MCF 10A (cell line): ENCODE results near the gene ZBTB7C. TPM values are rescaled to one million over a fixed set of nuclear protein-coding genes. Genes with fewer than 3 reads are reported as not detected.
"Not testable (repeated sequence)": the region's sequence is repeated elsewhere in the genome, so short reads cannot be mapped to it uniquely, and the experiment has no call there.

Source experiments
- BruUV-seq: library from RNA; stranded (reverse); fragments of 400-500 nt; replicated peaks from 2 replicates; lab custom pipeline; 2021; lab: Mats Ljungman, UMichigan
- CTCF ChIA-PET: fragments of 300-600 bp; sonication (Branson Sonifier 250); formaldehyde crosslinking; extraction: SDS; loops from one replicate; lab custom pipeline; 2021; ENCODE audit warnings: antibody characterized with exemption, inconsistent platforms; lab: Yijun Ruan, JAX
- POLR2A ChIA-PET: fragments of 300-600, 350-650 bp; sonication (Branson Sonifier 250); formaldehyde crosslinking; extraction: SDS; loops from one replicate; lab custom pipeline; 2020; ENCODE audit warnings: antibody characterized with exemption, inconsistent platforms; lab: Yijun Ruan, JAX
- DNase-seq: peaks from one replicate; pipeline ENCODE4 v3.0.0-alpha.2; 2018; ENCODE audit not compliant: unreplicated experiment
- H3K27ac Mint-ChIP-seq: one replicate; pipeline ENCODE4 v1.8.0; 2022; ENCODE audit warnings: mild to moderate bottlenecking, low read depth, mixed read lengths; ENCODE audit not compliant: unreplicated experiment
- H3K27me3 Mint-ChIP-seq: one replicate; pipeline ENCODE4 v1.8.0; 2022; ENCODE audit warnings: mixed read lengths; ENCODE audit not compliant: insufficient read depth, unreplicated experiment
- H3K36me3 Mint-ChIP-seq: one replicate; pipeline ENCODE4 v1.8.0; 2022; ENCODE audit warnings: mild to moderate bottlenecking, moderate library complexity, mixed read lengths; ENCODE audit not compliant: insufficient read depth, unreplicated experiment
- H3K4me1 Mint-ChIP-seq: one replicate; pipeline ENCODE4 v1.8.0; 2022; ENCODE audit warnings: mixed read lengths; ENCODE audit not compliant: insufficient read depth, unreplicated experiment
- H3K4me3 Mint-ChIP-seq: one replicate; pipeline ENCODE4 v1.8.0; 2022; ENCODE audit warnings: mild to moderate bottlenecking, moderate library complexity, mixed read lengths; ENCODE audit not compliant: unreplicated experiment
- H3K9me3 Mint-ChIP-seq: one replicate; pipeline ENCODE4 v1.8.0; 2022; ENCODE audit warnings: mixed read lengths; ENCODE audit not compliant: unreplicated experiment
- intact Hi-C: fragments of 100-400 bp; cut with micrococcal nuclease; formaldehyde crosslinking; loops from 2 replicates; pipeline ENCODE4 v1.14.1; 2022
- total RNA-seq: library from RNA; stranded (reverse); gene quantifications from 2 replicates; pipeline ENCODE4 v1.2.3, GENCODE V29; 2022
- TF ChIP-seq, protein P1 (sequence below): fragments of 200-600 bp; IDR thresholded peaks from one replicate; pipeline ENCODE4 v1.8.0; 2022; ENCODE audit warnings: antibody characterized with exemption, mild to moderate bottlenecking; ENCODE audit not compliant: unreplicated experiment

Gene ZBTB7C
- total RNA-seq, 1 experiment from 2014 or later = 0.42 TPM

DNA sequence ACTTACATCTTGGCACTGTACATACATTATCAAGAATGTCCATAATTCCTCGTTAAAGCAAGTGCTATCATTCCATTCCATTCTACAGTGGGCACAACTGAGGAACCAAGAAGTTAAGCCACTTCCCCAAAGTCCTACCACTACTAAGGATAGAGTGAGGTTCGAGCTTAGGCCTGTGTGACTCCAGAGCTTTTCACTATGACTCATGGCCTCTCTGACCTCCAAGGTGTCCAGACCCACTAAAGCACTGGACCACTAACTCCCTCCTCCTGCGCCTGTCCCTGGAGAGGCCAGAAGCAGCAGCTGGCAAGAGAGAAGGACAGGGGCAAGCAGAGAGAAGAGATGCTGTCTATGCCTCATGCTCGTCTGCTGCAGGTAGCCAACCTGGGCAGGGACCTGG, 117.0 kb downstream of the ZBTB7C start:
- no peak overlapping the region for H3K27ac Mint-ChIP-seq
- no peak for DNase-seq
- peaks cover 5% of the 10 kb centered on the region for H3K36me3 Mint-ChIP-seq
- CTCF ChIA-PET = interaction anchor here (0.6 to 1.3 kb wide), 5 partner anchors 9 to 171 kb away, joined by 3 to 5 read pairs (median 4); no protein-coding TSS in a partner anchor
- POLR2A ChIA-PET = interaction anchor here (1.0 kb wide), 1 partner anchor 107 kb away, joined by 3 read pairs; no protein-coding TSS in a partner anchor
- TF ChIP-seq, protein P1, sequence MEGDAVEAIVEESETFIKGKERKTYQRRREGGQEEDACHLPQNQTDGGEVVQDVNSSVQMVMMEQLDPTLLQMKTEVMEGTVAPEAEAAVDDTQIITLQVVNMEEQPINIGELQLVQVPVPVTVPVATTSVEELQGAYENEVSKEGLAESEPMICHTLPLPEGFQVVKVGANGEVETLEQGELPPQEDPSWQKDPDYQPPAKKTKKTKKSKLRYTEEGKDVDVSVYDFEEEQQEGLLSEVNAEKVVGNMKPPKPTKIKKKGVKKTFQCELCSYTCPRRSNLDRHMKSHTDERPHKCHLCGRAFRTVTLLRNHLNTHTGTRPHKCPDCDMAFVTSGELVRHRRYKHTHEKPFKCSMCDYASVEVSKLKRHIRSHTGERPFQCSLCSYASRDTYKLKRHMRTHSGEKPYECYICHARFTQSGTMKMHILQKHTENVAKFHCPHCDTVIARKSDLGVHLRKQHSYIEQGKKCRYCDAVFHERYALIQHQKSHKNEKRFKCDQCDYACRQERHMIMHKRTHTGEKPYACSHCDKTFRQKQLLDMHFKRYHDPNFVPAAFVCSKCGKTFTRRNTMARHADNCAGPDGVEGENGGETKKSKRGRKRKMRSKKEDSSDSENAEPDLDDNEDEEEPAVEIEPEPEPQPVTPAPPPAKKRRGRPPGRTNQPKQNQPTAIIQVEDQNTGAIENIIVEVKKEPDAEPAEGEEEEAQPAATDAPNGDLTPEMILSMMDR = no peak
- H3K4me3 Mint-ChIP-seq = no peak overlapping the region
- intact Hi-C loops = no loop called here
- no peaks in the 10 kb centered on the region for H3K27me3 Mint-ChIP-seq
- H3K4me1 Mint-ChIP-seq = peaks cover 6% of the 10 kb centered on the region
- no TSS peak for BruUV-seq
- H3K9me3 Mint-ChIP-seq = no peaks in the 10 kb centered on the region

DNA sequence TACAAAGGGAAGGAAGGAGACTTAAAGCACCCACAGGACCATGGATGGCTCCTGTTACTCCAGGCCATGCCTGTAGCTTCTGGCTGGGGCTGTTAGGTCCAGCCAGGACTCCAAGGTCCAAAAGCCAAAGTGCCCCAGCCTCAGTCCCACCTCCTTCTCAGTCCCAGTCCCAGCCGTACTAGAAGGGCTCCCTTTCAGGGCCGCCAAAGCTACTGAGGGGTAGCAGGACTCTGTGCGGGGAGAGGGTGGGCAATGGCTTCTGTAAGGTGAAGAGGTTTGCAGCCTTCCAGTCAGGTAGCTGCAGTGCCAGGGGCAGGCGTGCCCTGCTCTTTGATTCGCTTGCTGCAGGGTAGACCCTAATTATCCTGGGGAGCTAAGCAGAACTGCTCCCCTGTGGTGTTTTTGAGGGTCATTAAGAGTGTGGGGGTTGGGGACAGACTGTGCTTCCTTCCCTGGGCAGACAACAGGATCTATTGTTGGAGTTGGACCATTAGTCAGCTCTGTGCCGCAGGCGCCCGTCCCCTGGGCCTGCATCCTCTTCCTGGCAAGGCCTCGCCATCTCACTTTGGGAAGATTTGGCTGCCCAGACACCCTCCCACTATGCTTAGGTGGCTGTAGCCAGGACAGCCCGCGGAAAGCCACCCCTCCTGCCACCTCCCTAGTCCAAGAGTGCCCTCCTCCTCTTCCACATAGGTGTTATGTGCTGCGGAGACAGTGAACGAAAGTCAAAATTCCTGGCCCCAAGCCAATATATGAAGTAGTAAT, 118.8 kb downstream of the ZBTB7C start:
- intact Hi-C loops = no loop called here
- Mint-ChIP-seq H3K9me3 (no peaks in the 10 kb centered on the region), H3K4me1 (peaks cover 6% of the 10 kb centered on the region), H3K27ac (no peak overlapping the region), H3K36me3 (peaks cover 5% of the 10 kb centered on the region), H3K27me3 (no peaks in the 10 kb centered on the region), H3K4me3 (no peak overlapping the region)
- POLR2A ChIA-PET = no interaction called here
- TF ChIP-seq, protein P1 = no peak
- no TSS peak for BruUV-seq
- no peak for DNase-seq
- CTCF ChIA-PET = interaction anchor here (0.6 kb wide), 3 partner anchors 9 to 1203 kb away, joined by 3 to 4 read pairs (median 3); no protein-coding TSS in a partner anchor

DNA sequence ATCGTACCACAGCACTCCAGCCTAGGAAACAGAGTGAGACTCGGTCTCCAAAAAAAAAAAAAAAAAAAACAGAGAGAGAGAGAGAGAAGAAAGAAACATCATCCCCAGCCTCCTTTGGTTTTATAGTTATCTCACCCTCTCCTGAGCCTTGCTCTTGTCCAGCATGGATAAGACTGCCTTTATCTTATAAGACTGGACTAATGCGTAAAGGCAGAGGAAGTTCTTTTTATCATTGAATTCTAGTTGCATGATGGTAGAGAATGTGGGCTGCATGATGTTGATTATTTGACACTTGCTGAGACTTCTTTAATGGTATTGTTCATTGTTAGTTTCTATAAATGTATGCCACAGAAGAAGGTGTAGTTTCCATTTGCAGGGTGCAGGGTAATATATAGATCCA, 124.4 kb downstream of the ZBTB7C start:
- no peak overlapping the region for H3K27ac Mint-ChIP-seq
- CTCF ChIA-PET = no interaction called here
- POLR2A ChIA-PET = no interaction called here
- no peak overlapping the region for H3K4me3 Mint-ChIP-seq
- H3K36me3 Mint-ChIP-seq = peaks cover 5% of the 10 kb centered on the region
- no peaks in the 10 kb centered on the region for H3K4me1 Mint-ChIP-seq
- intact Hi-C loops = no loop called here
- H3K27me3 Mint-ChIP-seq = no peaks in the 10 kb centered on the region
- DNase-seq = no peak
- TF ChIP-seq, protein P1 = no peak
- no TSS peak for BruUV-seq
- H3K9me3 Mint-ChIP-seq = no peaks in the 10 kb centered on the region

GRCh38 chr18:48284011-48284410, 125.2 kb downstream of the ZBTB7C start:
- BruUV-seq, H3K27ac Mint-ChIP-seq, H3K4me1 Mint-ChIP-seq, CTCF ChIA-PET, H3K4me3 Mint-ChIP-seq, H3K9me3 Mint-ChIP-seq, H3K36me3 Mint-ChIP-seq, DNase-seq, H3K27me3 Mint-ChIP-seq, intact Hi-C loops: not testable (repeated sequence)
- POLR2A ChIA-PET = interaction anchor here (0.5 kb wide), 1 partner anchor 1998 kb away, joined by 3 read pairs; the partner anchor contains the start of gene MBD1

GRCh38 chr18:48281460-48281859, 127.7 kb downstream of the ZBTB7C start:
- H3K36me3 Mint-ChIP-seq, DNase-seq, H3K9me3 Mint-ChIP-seq, intact Hi-C loops, H3K27me3 Mint-ChIP-seq, CTCF ChIA-PET, H3K27ac Mint-ChIP-seq, H3K4me3 Mint-ChIP-seq, H3K4me1 Mint-ChIP-seq, BruUV-seq, POLR2A ChIA-PET: not testable (repeated sequence)
